ENCODE measurements around the gene ST6GALNAC4.

The ST6GALNAC4 gene

DNA sequence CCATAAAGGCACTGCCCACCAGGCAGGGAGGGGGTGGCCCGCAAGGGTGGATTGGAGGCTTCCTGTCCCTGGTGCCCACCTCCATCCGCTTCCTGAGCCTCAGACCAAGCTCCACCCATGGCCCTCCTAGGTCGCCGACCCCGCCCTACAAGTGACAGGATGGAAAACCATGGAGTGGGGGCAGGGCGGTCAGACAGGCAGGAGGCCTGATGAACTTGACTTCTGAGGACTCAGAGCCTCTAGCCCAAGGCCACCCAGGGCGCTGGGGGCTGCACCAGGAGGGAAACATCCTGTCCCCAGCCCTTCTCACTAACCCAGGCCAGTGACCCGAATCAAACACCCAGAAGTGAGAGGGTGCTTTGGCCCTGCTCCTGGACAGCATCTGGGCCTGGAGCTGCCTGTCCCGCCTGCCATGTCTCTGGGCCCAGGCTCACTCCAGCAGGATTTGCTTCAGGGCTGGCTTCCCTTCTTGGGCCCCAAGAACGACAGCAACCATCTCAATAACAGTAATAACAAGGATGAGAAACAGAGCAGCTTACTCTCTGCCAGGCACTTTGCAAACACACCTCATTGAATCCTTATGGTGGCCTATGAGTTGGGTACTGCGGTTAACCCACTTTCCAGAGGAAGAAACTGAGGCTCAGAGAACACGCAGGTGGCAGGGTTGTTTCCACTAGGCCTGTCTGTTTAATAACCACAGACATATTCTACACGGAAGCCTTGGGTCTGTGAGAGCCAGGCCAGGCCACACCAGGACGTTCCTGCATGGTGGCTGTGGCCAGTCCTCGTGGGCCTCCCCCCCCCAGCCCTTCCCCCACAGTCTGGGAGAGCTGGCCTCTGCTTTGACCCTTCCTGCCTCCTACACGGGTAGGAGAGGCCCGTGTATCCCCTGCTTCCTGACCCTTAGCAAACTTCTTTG lies 13.0 kb downstream of the ST6GALNAC4 start:
- no peaks in the 10 kb centered on the region for H3K9me3 Mint-ChIP-seq
- H3K27ac Mint-ChIP-seq = peak overlapping the region; percentile 98
- peak overlapping the region; percentile 85 for H3K4me3 Mint-ChIP-seq
- H3K4me1 Mint-ChIP-seq (ENCODE audit: low read depth) = peaks cover 65% of the 10 kb centered on the region
- H3K27me3 Mint-ChIP-seq = no peaks in the 10 kb centered on the region
- H3K36me3 Mint-ChIP-seq (ENCODE audit: low read depth) = peaks cover 7% of the 10 kb centered on the region

DNA sequence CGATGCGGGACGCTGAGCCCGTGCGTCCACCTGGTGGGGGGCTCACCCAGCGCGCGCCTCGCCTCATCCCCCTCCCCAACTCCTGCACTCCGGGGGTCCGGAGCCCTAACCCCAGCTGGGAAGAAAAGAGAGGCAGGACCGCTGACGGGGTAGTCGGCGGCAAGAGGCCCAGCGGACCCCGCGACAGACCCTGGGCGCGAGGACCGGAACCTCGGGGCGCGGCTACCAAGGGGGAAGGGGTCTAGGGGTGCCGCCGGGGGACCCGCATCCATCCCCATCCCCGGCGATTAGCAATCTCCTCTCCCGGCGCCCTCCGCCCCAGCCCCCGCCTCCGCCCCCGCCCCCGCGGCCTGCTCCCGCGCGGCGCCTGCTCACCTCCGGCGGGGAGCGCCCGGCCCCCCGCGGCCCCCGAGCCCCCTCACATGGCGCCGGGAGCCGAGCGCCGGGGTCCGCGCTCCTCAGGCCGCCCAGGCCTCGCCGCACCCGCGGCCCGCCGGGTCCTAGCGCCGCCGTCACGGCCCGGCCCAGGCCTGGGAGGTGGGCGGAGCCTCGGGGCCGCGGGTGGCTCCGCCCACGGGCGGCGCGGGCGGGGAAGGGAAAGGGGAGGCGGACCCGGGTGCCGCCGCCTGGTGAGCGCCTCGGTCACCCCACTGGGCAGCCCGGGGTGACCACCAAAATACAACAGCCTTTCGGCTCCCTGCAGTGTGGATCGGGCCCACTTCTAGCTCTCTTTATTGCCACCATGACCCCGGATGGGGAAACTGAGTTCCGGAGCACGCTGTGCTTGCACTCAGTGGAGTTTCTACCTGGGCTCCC lies 17.5 kb downstream of the ST6GALNAC4 start, which contains the start of gene ST6GALNAC6:
Gene ST6GALNAC6, minus strand, starts transcription at position 476 of the 816 bp plus-strand sequence. CDS start 1,622 bp downstream, outside the sequence.
- H3K4me3 Mint-ChIP-seq = peak within 1 kb of the TSS; percentile 88
- no peaks in the 10 kb centered on the region for H3K27me3 Mint-ChIP-seq
- H3K9me3 Mint-ChIP-seq = no peaks in the 10 kb centered on the region
- peaks cover 42% of the 10 kb centered on the region for H3K4me1 Mint-ChIP-seq (ENCODE audit: low read depth)
- peak within 1 kb of the TSS; percentile 86 for H3K27ac Mint-ChIP-seq
- peaks cover 25% of the 10 kb centered on the region for H3K36me3 Mint-ChIP-seq (ENCODE audit: low read depth)

DNA sequence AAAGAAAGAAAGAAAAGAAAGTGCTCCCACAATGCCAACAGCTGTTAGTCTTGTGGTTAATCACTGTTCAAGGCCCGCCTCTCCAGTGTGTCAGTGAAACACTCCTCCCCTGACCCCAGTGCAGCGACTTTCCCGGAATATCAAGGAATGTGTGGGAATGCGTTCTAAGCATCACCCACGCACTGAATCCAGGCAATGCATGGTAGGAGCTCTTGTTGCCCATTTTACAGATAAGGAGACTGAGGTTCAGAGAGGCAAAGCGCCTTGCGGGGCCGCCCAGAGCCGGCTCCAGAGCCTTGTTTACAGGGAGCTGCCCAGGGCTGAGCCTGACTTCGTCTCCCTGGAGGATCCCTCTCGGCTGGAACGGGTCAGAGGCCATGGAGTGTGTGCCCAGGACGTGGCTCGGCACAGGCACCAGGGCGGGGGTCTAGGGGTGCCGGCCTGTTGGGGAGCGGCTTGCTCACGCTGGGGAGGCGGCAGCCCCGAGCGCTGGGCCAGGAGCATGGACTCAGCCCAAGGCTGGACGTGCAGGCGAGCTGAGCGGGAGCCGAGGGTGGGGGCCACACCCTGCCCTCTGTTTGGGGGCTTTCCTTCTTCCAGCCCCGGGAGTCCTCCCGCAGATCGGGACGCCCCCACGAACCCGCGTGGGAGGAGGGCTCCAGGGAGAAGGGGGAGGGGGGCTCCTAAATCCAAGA lies 18.3 kb downstream of the ST6GALNAC4 start:
- peak overlapping the region; percentile 88 for H3K4me3 Mint-ChIP-seq
- no peaks in the 10 kb centered on the region for H3K27me3 Mint-ChIP-seq
- no peaks in the 10 kb centered on the region for H3K9me3 Mint-ChIP-seq
- peak overlapping the region; percentile 86 for H3K27ac Mint-ChIP-seq
- peaks cover 40% of the 10 kb centered on the region for H3K4me1 Mint-ChIP-seq (ENCODE audit: low read depth)
- H3K36me3 Mint-ChIP-seq (ENCODE audit: low read depth) = peaks cover 32% of the 10 kb centered on the region

DNA sequence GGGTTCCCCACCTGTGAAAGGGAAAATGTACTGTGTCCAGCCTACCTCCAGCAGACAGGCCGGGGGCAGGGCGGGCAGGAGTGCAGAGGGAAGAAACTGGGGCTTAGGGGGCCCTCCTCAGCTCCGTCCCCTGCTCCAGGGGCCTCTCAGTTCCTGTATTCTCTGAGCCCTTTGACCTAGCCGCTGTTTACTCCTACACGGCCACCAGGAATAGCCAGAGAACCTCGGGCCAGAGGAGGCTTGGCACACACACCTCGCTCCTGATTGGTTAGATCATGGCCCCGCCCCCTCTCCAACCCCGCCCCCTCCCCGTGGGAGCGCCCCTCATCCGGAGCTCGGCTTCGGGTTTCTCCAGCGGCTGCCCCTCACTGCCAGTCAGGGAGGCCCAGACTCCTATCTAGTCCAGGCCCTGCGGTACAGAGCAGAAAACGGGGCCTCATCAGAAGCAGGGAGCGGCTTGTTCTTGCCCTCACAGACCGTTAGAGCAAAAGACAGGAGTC lies 19.6 kb downstream of the ST6GALNAC4 start:
- Mint-ChIP-seq H3K27ac (no peak overlapping the region), H3K9me3 (no peaks in the 10 kb centered on the region), H3K27me3 (no peaks in the 10 kb centered on the region), H3K4me1 (ENCODE audit: low read depth) (peaks cover 33% of the 10 kb centered on the region), H3K4me3 (peak overlapping the region; percentile 57), H3K36me3 (ENCODE audit: low read depth) (peaks cover 46% of the 10 kb centered on the region)

DNA sequence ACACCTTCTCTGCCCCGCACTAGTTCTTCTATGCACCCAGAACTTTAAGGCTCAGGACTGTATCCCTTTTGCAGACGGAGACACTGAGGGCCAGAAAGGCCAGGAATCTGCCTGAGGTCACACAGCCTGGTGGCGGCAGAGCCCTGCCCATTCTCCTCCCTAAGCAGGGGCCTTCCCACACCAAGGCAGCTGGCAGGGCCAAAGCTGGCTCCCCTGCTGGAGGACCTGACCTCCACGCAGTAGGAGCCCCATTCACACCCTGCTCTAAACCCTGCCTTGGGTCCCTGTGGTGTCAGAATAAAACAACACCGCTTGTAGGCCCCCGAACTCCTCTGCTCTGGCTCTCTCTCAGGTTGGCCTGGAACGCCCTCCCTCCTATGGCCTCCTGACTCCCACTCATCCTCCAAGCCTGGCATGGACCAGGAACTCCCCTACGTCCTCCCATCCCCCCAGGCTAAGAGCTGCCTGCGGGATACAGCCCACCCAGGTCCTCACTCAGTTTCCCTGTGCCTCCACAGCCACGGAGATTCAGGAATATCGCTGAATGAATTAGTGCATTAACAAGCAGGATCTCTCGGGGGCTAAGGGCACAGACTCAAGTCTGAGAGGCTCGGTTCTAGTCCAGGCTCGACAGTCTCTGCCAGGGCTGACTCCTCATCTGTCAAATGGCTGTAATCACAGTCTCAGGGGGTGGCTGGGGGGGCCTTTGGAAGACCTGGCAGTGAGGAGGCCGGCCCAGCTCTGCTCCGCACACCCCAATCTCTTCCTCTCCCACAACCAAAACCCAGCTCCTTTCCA lies 20.2 kb downstream of the ST6GALNAC4 start:
- Mint-ChIP-seq H3K9me3 (no peaks in the 10 kb centered on the region), H3K27me3 (no peaks in the 10 kb centered on the region), H3K4me3 (no peak overlapping the region), H3K36me3 (ENCODE audit: low read depth) (peaks cover 50% of the 10 kb centered on the region), H3K4me1 (ENCODE audit: low read depth) (peaks cover 31% of the 10 kb centered on the region), H3K27ac (no peak overlapping the region)

DNA sequence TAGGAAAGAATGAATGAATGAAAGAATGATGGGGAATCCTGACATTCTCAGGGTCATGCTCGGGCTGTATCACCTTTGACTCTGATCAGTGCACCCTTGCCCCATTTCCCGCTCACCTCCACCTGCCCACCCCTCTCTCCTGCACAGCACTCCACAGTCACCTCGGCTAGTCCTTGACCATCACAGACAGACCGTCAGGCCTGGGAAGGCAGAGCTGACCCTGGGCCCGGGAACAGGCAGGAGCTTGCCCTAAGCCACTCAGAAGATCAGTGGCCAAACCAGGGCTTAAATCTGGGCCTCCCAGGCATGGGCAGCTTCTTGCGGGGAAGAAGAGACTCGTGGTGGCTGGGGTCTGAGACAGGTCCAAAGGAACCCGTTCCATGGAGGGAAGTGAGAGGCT lies 21.0 kb downstream of the ST6GALNAC4 start:
- peaks cover 58% of the 10 kb centered on the region for H3K36me3 Mint-ChIP-seq (ENCODE audit: low read depth)

DNA sequence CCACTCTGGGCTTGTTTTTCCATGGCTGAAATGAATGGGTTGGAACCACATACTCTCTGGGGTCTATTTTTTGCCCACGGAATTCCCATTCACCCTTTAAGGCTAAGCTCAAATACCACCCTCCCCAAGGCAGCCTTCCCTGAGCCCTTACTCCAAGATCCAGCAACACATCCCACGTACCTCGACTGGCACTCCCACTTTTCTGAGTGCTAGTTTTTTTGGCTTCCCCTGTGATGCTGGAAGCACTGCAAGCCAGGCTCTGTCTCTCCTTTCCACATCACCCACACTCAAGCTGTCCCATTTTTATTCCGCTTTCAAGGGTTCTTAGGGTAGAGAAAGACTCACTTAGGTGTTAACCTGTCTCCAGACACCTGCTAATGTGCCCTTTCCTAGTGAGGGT lies 23.4 kb downstream of the ST6GALNAC4 start:
- peaks cover 71% of the 10 kb centered on the region for H3K36me3 Mint-ChIP-seq (ENCODE audit: low read depth)
- peaks cover 17% of the 10 kb centered on the region for H3K4me1 Mint-ChIP-seq (ENCODE audit: low read depth)
- no peaks in the 10 kb centered on the region for H3K27me3 Mint-ChIP-seq
- no peak overlapping the region for H3K4me3 Mint-ChIP-seq
- H3K9me3 Mint-ChIP-seq = no peaks in the 10 kb centered on the region
- H3K27ac Mint-ChIP-seq = no peak overlapping the region

More for the DNA sequence above, 21.0 kb downstream of the ST6GALNAC4 start:
- no peak overlapping the region for H3K4me3 Mint-ChIP-seq
- H3K27me3 Mint-ChIP-seq = no peaks in the 10 kb centered on the region
- H3K9me3 Mint-ChIP-seq = no peaks in the 10 kb centered on the region
- no peak overlapping the region for H3K27ac Mint-ChIP-seq
- peaks cover 26% of the 10 kb centered on the region for H3K4me1 Mint-ChIP-seq (ENCODE audit: low read depth)

DNA sequence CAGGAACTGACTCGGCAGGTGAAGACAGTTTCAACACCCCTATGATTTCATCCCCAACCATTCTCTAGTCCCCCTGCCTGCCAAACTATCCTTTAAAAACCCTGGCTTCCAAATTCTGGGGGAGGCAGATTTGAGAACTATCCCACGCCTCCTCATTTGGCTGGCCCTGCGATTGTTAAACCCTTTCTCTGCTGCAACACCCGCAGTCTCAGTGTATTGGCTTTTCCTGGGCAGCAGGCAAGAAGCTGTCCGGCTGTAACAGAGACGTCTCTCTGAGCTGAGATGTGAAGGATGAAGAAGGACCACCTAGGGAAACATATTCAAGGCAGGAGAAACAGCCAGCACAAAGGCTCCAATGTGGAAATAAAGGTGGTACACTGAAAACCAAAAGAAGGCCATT lies 24.0 kb downstream of the ST6GALNAC4 start:
- Mint-ChIP-seq H3K4me3 (no peak overlapping the region), H3K36me3 (ENCODE audit: low read depth) (peaks cover 73% of the 10 kb centered on the region), H3K9me3 (no peaks in the 10 kb centered on the region), H3K27ac (no peak overlapping the region), H3K4me1 (ENCODE audit: low read depth) (peaks cover 14% of the 10 kb centered on the region), H3K27me3 (no peaks in the 10 kb centered on the region)

DNA sequence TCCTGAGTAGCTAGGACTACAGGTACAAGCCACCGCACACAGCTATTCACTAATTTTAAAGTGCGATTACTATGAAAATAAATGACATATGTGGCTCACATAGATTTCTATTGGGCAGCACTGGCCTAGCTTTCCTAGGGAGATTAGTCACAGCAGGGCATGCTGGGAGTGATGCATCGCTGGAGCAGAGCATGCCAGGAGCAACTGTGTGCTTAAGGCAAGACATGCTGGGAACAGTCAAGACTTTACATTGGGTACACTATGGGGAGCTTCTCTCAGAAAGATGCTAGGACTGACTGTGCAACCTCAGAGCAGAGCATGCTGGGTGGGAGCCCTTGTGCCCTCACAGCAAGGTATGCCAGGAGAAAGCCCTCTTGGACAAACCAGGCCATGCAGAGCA lies 26.8 kb downstream of the ST6GALNAC4 start:
- no peaks in the 10 kb centered on the region for H3K27me3 Mint-ChIP-seq
- H3K36me3 Mint-ChIP-seq (ENCODE audit: low read depth) = peaks cover 73% of the 10 kb centered on the region
- H3K27ac Mint-ChIP-seq = no peak overlapping the region
- peaks cover 10% of the 10 kb centered on the region for H3K4me1 Mint-ChIP-seq (ENCODE audit: low read depth)
- H3K9me3 Mint-ChIP-seq = no peaks in the 10 kb centered on the region
- H3K4me3 Mint-ChIP-seq = no peak overlapping the region

DNA sequence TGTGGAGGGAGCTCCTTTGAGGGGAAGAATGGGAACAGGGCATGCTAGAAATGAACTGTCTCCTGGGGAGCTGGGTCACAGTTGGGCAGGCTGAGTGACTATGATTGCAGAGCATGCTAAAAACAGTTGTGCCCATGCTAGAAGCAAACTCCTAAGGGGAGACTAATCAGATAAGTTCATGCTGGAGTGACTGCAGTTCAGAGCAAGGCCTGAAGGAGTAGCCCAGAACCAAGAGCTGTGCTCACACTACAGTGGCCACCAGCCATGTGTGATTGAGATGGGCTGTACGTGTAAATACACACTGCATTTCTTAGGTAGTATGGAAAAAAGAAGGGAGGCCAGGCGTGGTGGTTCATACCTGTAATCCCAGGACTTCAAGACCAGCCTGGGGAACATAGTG lies 29.0 kb downstream of the ST6GALNAC4 start:
- H3K9me3 Mint-ChIP-seq = no peaks in the 10 kb centered on the region
- peaks cover 5% of the 10 kb centered on the region for H3K4me1 Mint-ChIP-seq (ENCODE audit: low read depth)
- H3K27ac Mint-ChIP-seq = no peak overlapping the region
- H3K27me3 Mint-ChIP-seq = no peaks in the 10 kb centered on the region
- H3K4me3 Mint-ChIP-seq = no peak overlapping the region
- H3K36me3 Mint-ChIP-seq (ENCODE audit: low read depth) = peaks cover 57% of the 10 kb centered on the region

DNA sequence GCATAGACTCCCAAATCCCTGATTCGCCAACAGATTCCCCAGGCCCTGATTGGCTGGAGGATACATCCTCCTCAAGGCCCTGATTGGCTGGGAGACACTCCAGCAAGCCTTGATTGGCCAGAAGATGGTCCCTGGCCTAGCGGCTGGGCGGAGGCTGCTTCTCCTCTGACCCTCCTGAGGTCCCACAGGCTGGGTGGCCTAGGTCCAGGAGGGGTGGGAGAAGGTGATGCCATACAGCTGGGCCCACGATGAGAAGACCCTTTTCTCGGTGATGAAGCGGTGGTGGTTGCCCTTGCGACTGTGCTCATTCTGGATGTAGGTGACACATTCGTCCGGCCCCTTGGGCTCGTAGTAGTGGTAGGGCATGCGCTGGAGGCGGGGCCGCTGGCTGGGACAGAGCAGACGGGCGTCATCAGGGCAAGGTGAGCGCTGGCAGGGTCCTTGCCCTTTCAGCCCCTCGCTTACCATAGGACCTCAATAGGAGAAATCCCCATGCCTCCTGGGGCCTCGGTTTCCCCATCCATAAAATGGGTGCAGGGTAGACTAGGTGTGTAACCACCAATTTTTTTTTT lies 30.4 kb downstream of the ST6GALNAC4 start:
- H3K9me3 Mint-ChIP-seq = no peaks in the 10 kb centered on the region
- H3K36me3 Mint-ChIP-seq (ENCODE audit: low read depth) = peaks cover 50% of the 10 kb centered on the region
- H3K4me3 Mint-ChIP-seq = no peak overlapping the region
- peak overlapping the region; percentile 52 for H3K27ac Mint-ChIP-seq
- H3K27me3 Mint-ChIP-seq = no peaks in the 10 kb centered on the region
- peaks cover 5% of the 10 kb centered on the region for H3K4me1 Mint-ChIP-seq (ENCODE audit: low read depth)

DNA sequence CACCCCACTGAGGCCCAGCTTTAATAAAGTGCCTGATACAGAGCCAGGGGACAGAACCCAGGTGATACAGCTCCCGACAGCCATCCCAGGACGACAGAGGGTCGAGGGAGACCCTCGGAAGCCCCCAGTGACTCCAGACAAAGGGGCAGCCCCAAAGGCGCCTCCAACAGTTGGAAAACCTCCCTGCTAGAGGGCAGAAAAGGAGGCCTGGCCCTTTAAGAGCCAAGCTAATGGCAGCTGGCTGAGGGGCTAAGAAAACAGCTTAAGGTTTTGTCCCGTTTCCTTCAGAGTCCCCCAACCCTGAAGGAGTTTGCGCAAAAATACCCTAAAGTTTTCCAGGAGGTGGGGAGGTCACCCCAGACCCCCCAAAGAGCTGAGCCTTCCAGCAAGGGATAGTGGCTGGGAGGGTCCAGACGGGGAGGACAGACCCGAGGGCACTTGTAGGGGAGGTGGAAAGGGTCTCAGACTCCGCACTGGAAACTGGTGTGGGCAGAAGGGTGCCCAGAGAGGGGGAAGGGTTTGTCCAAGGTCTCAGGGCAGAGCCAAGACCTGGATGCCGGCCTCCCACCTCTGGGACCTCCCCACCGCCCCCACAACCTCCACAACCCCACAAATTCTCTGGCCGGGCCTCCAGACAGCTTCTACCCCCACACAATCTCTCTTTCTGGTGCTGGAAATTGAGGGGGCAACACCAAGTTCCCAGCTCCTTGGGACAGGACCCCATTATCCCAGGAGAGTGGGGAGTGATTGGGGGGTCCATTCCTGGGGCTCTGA lies 31.1 kb downstream of the ST6GALNAC4 start:
- Mint-ChIP-seq H3K4me3 (no peak overlapping the region), H3K9me3 (no peaks in the 10 kb centered on the region), H3K4me1 (ENCODE audit: low read depth) (peaks cover 5% of the 10 kb centered on the region), H3K27me3 (no peaks in the 10 kb centered on the region), H3K36me3 (ENCODE audit: low read depth) (peaks cover 43% of the 10 kb centered on the region), H3K27ac (no peak overlapping the region)

DNA sequence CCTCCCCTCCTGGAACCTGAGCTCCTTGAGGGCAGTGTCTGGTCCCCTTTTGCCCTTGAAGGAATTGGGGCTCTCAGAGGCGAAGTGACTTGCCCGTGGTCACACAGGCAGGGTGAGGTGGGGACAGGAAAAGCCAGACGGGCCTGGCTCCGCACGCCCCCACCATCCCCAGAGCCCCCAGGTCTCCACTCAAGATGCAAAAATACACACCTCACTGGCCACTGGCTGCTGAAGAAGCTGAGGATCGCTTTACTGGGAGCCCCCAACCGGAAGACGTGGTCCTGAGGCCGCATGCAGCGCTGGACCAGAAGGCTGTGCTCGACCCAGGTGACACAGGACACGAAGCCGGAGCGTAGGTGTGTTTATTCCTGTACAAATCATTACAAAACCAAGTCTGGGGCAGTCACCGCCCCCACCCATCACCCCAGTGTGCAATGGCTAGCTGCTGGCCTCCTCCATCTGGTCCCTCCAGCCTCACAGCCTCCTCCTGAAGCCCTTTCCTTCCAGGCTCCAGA lies 31.8 kb downstream of the ST6GALNAC4 start:
- H3K4me1 Mint-ChIP-seq (ENCODE audit: low read depth) = peaks cover 5% of the 10 kb centered on the region
- no peak overlapping the region for H3K27ac Mint-ChIP-seq
- no peak overlapping the region for H3K4me3 Mint-ChIP-seq
- H3K9me3 Mint-ChIP-seq = no peaks in the 10 kb centered on the region
- no peaks in the 10 kb centered on the region for H3K27me3 Mint-ChIP-seq
- H3K36me3 Mint-ChIP-seq (ENCODE audit: low read depth) = peaks cover 38% of the 10 kb centered on the region

All from stimulated activated naive CD8-positive, alpha-beta T cell treated with anti-CD3 and anti-CD28 coated beads, Interleukin-15, Interleukin-2, amounts not matched to agents 100 ng/mL and 50 ng/mL, for 24 hours (primary cell).